HG03439 (cell line): ENCODE data around the gene CD7.

Source experiments
- ATAC-seq: cut with Tn5 transposase; IDR thresholded peaks from one replicate; pipeline ENCODE4 v1.9.1; 2021; ENCODE audit warnings: mild to moderate bottlenecking, moderate library complexity; ENCODE audit not compliant: unreplicated experiment

The CD7 gene

GRCh38 chr17:82316651-82317393 lies 586 bp downstream of the CD7 start:
- no peak for ATAC-seq

- no peak for ATAC-seq
Measured at GRCh38 chr17:82315703-82316358, 1.6 kb downstream of the CD7 start.

- ATAC-seq, result no peak
Measured at GRCh38 chr17:82314727-82315605, 2.4 kb downstream of the CD7 start.

- no peak for ATAC-seq
Measured at GRCh38 chr17:82314012-82314726, 3.2 kb downstream of the CD7 start.

GRCh38 chr17:82313195-82314011 lies 4.0 kb downstream of the CD7 start:
- ATAC-seq, result no peak

- no peak for ATAC-seq
Measured at GRCh38 chr17:82311971-82312370, 5.4 kb downstream of the CD7 start.

- no peak for ATAC-seq
Measured at GRCh38 chr17:82310877-82311276, 6.5 kb downstream of the CD7 start.

GRCh38 chr17:82309656-82310570 lies 7.5 kb downstream of the CD7 start:
- no peak for ATAC-seq

- no peak for ATAC-seq
Measured at GRCh38 chr17:82305727-82306300, 11.6 kb downstream of the CD7 start.

GRCh38 chr17:82304826-82305726 lies 12.3 kb downstream of the CD7 start:
- ATAC-seq, result no peak

- ATAC-seq, result no peak
Measured at GRCh38 chr17:82303944-82304808, 13.2 kb downstream of the CD7 start.

- no peak for ATAC-seq
Measured at GRCh38 chr17:82302991-82303943, 14.1 kb downstream of the CD7 start.

GRCh38 chr17:82302568-82302963 lies 14.8 kb downstream of the CD7 start:
- no peak for ATAC-seq

GRCh38 chr17:82301916-82302567 lies 15.4 kb downstream of the CD7 start:
- no peak for ATAC-seq

GRCh38 chr17:82301300-82301915 lies 16.0 kb downstream of the CD7 start:
- ATAC-seq, result no peak
